SK-N-SH (cell line): ENCODE data around the gene HK3. TPM values are rescaled to one million over a fixed set of nuclear protein-coding genes. Genes with fewer than 3 reads are reported as not detected.
A peak's percentile ranks its signal among the peaks of the same experiment; 100 is the strongest.

ENCODE experiments used
- CTCF ChIA-PET: fragments of 300-600, 350-600 bp; formaldehyde crosslinking; extraction: SDS; loops from one replicate; lab custom pipeline; 2021; lab: Yijun Ruan, JAX
- POLR2A ChIA-PET: fragments of 350-600 bp; sonication (Branson Sonifier 250); formaldehyde crosslinking; extraction: SDS; loops from one replicate; lab custom pipeline; 2020; ENCODE audit warnings: antibody characterized with exemption, inconsistent platforms; lab: Yijun Ruan, JAX
- DNase-seq: peaks from one replicate; pipeline ENCODE4 v3.0.0; 2012
- H2AFZ ChIP-seq: fragments of 200-600 bp; sonication (generic); 2 replicates; pipeline ENCODE4 v1.8.1; 2016; ENCODE audit warnings: antibody characterized with exemption, mild to moderate bottlenecking, low read depth
- H3F3A ChIP-seq: fragments of 200-600 bp; sonication (generic); replicated peaks from 2 replicates; pipeline ENCODE3; 2016; ENCODE audit warnings: antibody characterized with exemption, mild to moderate bottlenecking; ENCODE audit not compliant: insufficient read depth
- H3K27ac ChIP-seq, 2 experiments: fragments of 200-500 bp in 1 of 2; fragments of 200-600 bp in 1 of 2; sonication (Bioruptor generic) in 1 of 2; sonication (generic), shearing (Covaris generic) in 1 of 2; 2 replicates each; pipeline versions ENCODE4 v1.5.1 to v1.6.1; 2014 to 2016; ENCODE audit warnings: low read depth in 2 of 2, inconsistent platforms in 1 of 2, low read length in 1 of 2, mild to moderate bottlenecking in 1 of 2, mixed read lengths in 1 of 2
- H3K27me3 ChIP-seq: fragments of 200-600 bp; sonication (generic), shearing (Covaris generic); 2 replicates; pipeline ENCODE4 v1.6.1; 2016; ENCODE audit warnings: mixed run types; ENCODE audit not compliant: insufficient read depth
- H3K36me3 ChIP-seq, 2 experiments: fragments of 200-500 bp in 1 of 2; fragments of 200-600 bp in 1 of 2; sonication (Bioruptor generic) in 1 of 2; sonication (generic) in 1 of 2; replicated peaks in 1 of 2; 2 replicates each; pipeline versions ENCODE3 to v1.5.1; 2014 to 2016; ENCODE audit warnings: low read length in 1 of 2, mild to moderate bottlenecking in 1 of 2; ENCODE audit not compliant: insufficient read depth in 2 of 2, control insufficient read depth in 1 of 2
- H3K4me1 ChIP-seq, 2 experiments: fragments of 200-500 bp in 1 of 2; fragments of 200-600 bp in 1 of 2; sonication (Bioruptor generic) in 1 of 2; sonication (generic), shearing (Covaris generic) in 1 of 2; 2 replicates each; pipeline versions ENCODE4 v1.5.1 to v1.6.1; 2014 to 2016; ENCODE audit warnings: low read depth in 1 of 2, low read length in 1 of 2, mixed run types in 1 of 2; ENCODE audit not compliant: insufficient read depth in 2 of 2, control insufficient read depth in 1 of 2
- H3K4me2 ChIP-seq: fragments of 200-600 bp; sonication (generic), shearing (Covaris generic); 2 replicates; pipeline ENCODE4 v1.6.1; 2017; ENCODE audit warnings: mixed run types
- H3K4me3 ChIP-seq, 2 experiments: fragments of 200-500 bp in 1 of 2; fragments of 200-600 bp in 1 of 2; sonication (Bioruptor generic) in 1 of 2; sonication (generic), shearing (Covaris generic) in 1 of 2; 2 replicates each; pipeline versions ENCODE4 v1.5.1 to v1.8.1; 2014 to 2016; ENCODE audit warnings: low read depth in 2 of 2, inconsistent platforms in 1 of 2, low read length in 1 of 2, mild to moderate bottlenecking in 1 of 2, mixed read lengths in 1 of 2, moderate library complexity in 1 of 2
- H3K79me2 ChIP-seq: fragments of 200-600 bp; sonication (generic); 2 replicates; pipeline ENCODE4 v1.8.1; 2017; ENCODE audit warnings: mild to moderate bottlenecking; ENCODE audit not compliant: insufficient read depth
- H3K9ac ChIP-seq: fragments of 200-600 bp; sonication (generic); 2 replicates; pipeline ENCODE4 v1.6.1; 2017; ENCODE audit warnings: mixed run types
- H3K9me2 ChIP-seq: fragments of 200-600 bp; sonication (generic); 2 replicates; pipeline ENCODE4 v1.6.1; 2017; ENCODE audit warnings: mixed run types
- H3K9me3 ChIP-seq: fragments of 200-600 bp; sonication (generic); 2 replicates; pipeline ENCODE4 v1.6.1; 2017; ENCODE audit warnings: mixed run types, mild to moderate bottlenecking, moderate library complexity
- H4K20me1 ChIP-seq: fragments of 200-600 bp; sonication (generic); 2 replicates; pipeline ENCODE4 v1.6.1; 2017; ENCODE audit warnings: mild to moderate bottlenecking, mixed run types; ENCODE audit not compliant: insufficient read depth
- CHD2 ChIP-seq: fragments of 150-350 bp; IDR thresholded peaks from 2 replicates; pipeline ENCODE4 v1.6.1; 2018; ENCODE audit warnings: low read length; ENCODE audit not compliant: partially characterized antibody
- ELF1 ChIP-seq: IDR thresholded peaks from 2 replicates; pipeline ENCODE4 v1.4.0; 2012
- EP300 ChIP-seq, 2 experiments: IDR thresholded peaks; 2 replicates each; pipeline versions ENCODE4 v1.4.0 to v1.6.1; 2012; ENCODE audit warnings: borderline replicate concordance in 1 of 2, low read depth in 1 of 2, low read length in 1 of 2
- FOSL2 ChIP-seq: IDR thresholded peaks from 2 replicates; pipeline ENCODE4 v1.4.0; 2012; ENCODE audit warnings: low read depth, mild to moderate bottlenecking, moderate library complexity, borderline replicate concordance
- FOXJ3 ChIP-seq: sonication (generic); formaldehyde crosslinking; IDR thresholded peaks from 2 replicates; pipeline ENCODE4 v1.5.1; 2020; ENCODE audit warnings: mild to moderate bottlenecking, missing genetic modification reagents
- FOXM1 ChIP-seq: IDR thresholded peaks from 2 replicates; pipeline ENCODE4 v1.4.0; 2012; ENCODE audit warnings: low read depth, mild to moderate bottlenecking
- JUND ChIP-seq: IDR thresholded peaks from 2 replicates; pipeline ENCODE4 v1.4.0; 2012
- MEF2A ChIP-seq: IDR thresholded peaks from 2 replicates; pipeline ENCODE4 v1.4.0; 2012; ENCODE audit warnings: low read depth, borderline replicate concordance
- MXI1 ChIP-seq: IDR thresholded peaks from 2 replicates; pipeline ENCODE4 v1.6.1; 2012; ENCODE audit warnings: mild to moderate bottlenecking, low read depth, low read length, improper control_type of control experiment
- NFIC ChIP-seq: IDR thresholded peaks from 2 replicates; pipeline ENCODE4 v1.4.0; 2012; ENCODE audit warnings: borderline replicate concordance
- NRF1 ChIP-seq: IDR thresholded peaks from 2 replicates; pipeline ENCODE4 v1.6.1; 2012; ENCODE audit warnings: low read depth, mild to moderate bottlenecking, low read length
- POLR2AphosphoS5 ChIP-seq: IDR thresholded peaks from 2 replicates; pipeline ENCODE4 v1.6.1; 2012; ENCODE audit warnings: low read depth, low read length
- RCOR1 ChIP-seq: fragments of 150-350 bp; IDR thresholded peaks from 2 replicates; pipeline ENCODE4 v1.6.1; 2017; ENCODE audit warnings: antibody characterized with exemption, low read length
- SIN3A ChIP-seq: IDR thresholded peaks from 2 replicates; pipeline ENCODE4 v1.6.1; 2012; ENCODE audit warnings: low read depth, mild to moderate bottlenecking, low read length, moderate library complexity, borderline replicate concordance
- SMC3 ChIP-seq: IDR thresholded peaks from 2 replicates; pipeline ENCODE4 v1.6.1; 2012; ENCODE audit warnings: low read depth, low read length, improper control_type of control experiment
- TAF1 ChIP-seq: IDR thresholded peaks from 2 replicates; pipeline ENCODE4 v1.6.1; 2012; ENCODE audit warnings: low read depth, mild to moderate bottlenecking, low read length, moderate library complexity, borderline replicate concordance
- TCF12 ChIP-seq: IDR thresholded peaks from 2 replicates; pipeline ENCODE4 v1.4.0; 2012
- TEAD4 ChIP-seq: IDR thresholded peaks from 2 replicates; pipeline ENCODE4 v1.4.0; 2012; ENCODE audit warnings: mild to moderate bottlenecking, borderline replicate concordance; ENCODE audit not compliant: insufficient read depth
- WGBS: methylation state at CpG from one replicate; pipeline ENCODE4 v1.1.6; 2017; ENCODE audit warnings: low lambda C conversion rate; 5-methylcytosine and 5-hydroxymethylcytosine counted together
- polyA plus RNA-seq, 3 experiments: library from polyadenylated mRNA; depleted of rRNA; stranded (reverse); fragments of >200 nt; gene quantifications; 2 replicates each; pipeline ENCODE4 v1.2.3, GENCODE V29; 2012
- TF ChIP-seq, protein P1 (sequence below): IDR thresholded peaks from 2 replicates; pipeline ENCODE4 v1.4.0; 2012; ENCODE audit warnings: low read depth, borderline replicate concordance
- TF ChIP-seq, protein P2 (sequence below): IDR thresholded peaks from 2 replicates; pipeline ENCODE4 v1.4.0; 2012; ENCODE audit warnings: low read depth, borderline replicate concordance

Gene HK3
- polyA plus RNA-seq, 1 of the 3 experiments (the other 2 are of a cell fraction): 0.02 TPM

DNA sequence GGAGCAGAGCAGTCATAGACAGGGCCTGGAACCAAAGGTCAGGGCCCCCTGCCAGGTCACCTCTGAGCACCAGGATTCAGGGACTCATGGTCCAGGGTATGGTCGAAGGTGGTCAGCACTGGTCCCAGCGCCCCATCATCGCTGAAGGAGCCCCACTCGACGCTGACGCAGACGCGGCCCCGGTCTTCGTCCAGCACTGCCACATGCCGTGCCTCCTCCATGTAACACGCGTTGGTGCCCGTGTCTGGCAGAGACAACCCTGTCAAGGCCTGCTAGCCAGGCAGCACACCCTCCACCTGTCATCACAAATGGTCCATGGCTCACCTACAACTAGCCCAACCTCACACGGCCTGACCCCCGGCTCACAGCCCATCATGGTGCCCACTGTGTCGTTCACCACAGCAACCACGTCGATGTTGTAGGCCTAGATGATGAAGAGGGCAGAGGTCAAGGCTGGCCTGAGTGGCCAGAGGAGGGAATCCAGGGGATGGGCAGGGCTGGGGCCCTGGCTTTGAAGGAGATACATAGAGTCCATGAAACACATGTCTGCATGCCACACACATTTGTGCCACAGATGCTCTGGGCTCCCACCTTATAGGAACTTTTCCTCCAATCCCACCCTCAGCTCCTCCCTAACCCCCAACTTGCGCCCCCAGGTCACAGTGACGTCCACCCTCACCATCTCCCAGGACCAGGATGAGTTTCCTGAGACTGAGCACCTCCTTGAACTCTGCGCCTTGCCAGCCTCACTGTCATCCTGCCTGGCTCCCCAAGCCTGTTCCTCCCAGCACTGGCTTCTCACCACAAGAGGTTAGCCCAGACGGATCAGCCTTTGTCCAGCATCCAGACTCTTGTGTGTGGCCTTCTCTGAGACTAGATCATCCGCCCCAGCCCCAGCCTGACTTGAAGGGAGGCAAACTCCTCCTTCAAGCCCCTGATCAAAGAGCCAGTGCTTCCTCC is 9.5 kb downstream of the HK3 start:
- no peaks in the 10 kb centered on the region for H3K9me3 ChIP-seq
- no peaks in the 10 kb centered on the region for H3K79me2 ChIP-seq
- no peak overlapping the region for H2AFZ ChIP-seq
- DNase-seq: peak; percentile 24
- no peaks in the 10 kb centered on the region for H3F3A ChIP-seq
- no peaks in the 10 kb centered on the region for H4K20me1 ChIP-seq
- no peak overlapping the region for H3K9ac ChIP-seq
- 79% methylated on average over 24 of the region's 24 CpGs for WGBS
- no peak overlapping the region for H3K4me2 ChIP-seq
- CTCF ChIA-PET: no interaction called here
- no peak overlapping the region for H3K27ac ChIP-seq
- peaks cover 0 to 13% of the 10 kb centered on the region in 2 experiments; a peak in 2 of 4 replicates for H3K4me1 ChIP-seq
- H3K9me2 ChIP-seq: no peaks in the 10 kb centered on the region
- peaks cover 6% of the 10 kb centered on the region; the same call in 1 of the 2 replicates for H3K27me3 ChIP-seq
- TF ChIP-seq CHD2 (no peak), FOXM1 (no peak), TCF12 (no peak), NFIC (no peak), NRF1 (no peak), EP300 (IDR thresholded peaks at IDR 0.05; ENCODE audit: borderline replicate concordance in 1 of 2, low read depth in 1 of 2, low read length in 1 of 2) (no peak)
- TF ChIP-seq, all 33 proteins: peak for 0
- H3K36me3 ChIP-seq: no peaks in the 10 kb centered on the region
- no peak overlapping the region for H3K4me3 ChIP-seq
- POLR2A ChIA-PET: no interaction called here

DNA sequence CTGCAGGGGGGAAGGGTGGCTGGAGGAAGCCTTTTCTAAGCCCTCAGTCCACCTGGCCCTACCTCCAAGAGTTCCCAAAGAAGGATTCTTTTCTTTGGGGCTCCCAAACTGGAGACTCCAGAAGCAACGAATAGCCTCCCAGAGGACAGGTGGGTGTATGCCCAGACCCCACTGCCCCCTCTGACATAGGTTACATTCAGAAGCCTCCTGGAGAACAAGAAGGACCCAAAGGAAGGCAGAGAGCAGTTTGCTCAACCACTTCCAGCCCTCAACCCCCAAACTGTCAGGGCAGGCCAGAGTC is 10.3 kb downstream of the HK3 start:
- Histone ChIP-seq H3F3A (no peaks in the 10 kb centered on the region), H3K9me2 (no peaks in the 10 kb centered on the region), H3K36me3 (no peaks in the 10 kb centered on the region), H2AFZ (no peak overlapping the region), H3K79me2 (no peaks in the 10 kb centered on the region), H3K9ac (no peak overlapping the region), H3K9me3 (no peaks in the 10 kb centered on the region), H4K20me1 (no peaks in the 10 kb centered on the region), H3K27me3 (peaks cover 6% of the 10 kb centered on the region; the same call in 1 of the 2 replicates), H3K4me2 (no peak overlapping the region), H3K4me3 (no peak overlapping the region), H3K27ac (no peak overlapping the region), H3K4me1 (peaks cover 0 to 21% of the 10 kb centered on the region in 2 experiments; a peak in 2 of 4 replicates)
- ChIA-PET CTCF (no interaction called here), POLR2A (interaction anchor here (0.7 to 1.1 kb wide), 2 partner anchors 11 to 86 kb away, joined by 3 to 4 read pairs; partner anchors contain the start of gene HK3)
- 44% methylated on average over 1 of the region's 1 CpG for WGBS
- DNase-seq: no peak
- TF ChIP-seq, protein P1, sequence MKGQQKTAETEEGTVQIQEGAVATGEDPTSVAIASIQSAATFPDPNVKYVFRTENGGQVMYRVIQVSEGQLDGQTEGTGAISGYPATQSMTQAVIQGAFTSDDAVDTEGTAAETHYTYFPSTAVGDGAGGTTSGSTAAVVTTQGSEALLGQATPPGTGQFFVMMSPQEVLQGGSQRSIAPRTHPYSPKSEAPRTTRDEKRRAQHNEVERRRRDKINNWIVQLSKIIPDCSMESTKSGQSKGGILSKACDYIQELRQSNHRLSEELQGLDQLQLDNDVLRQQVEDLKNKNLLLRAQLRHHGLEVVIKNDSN: no peak
- TF ChIP-seq NRF1 (no peak), JUND (no peak), NFIC (no peak), SMC3 (no peak), POLR2AphosphoS5 (no peak), RCOR1 (no peak), TCF12 (no peak), MEF2A (no peak), FOXM1 (no peak), SIN3A (no peak), TEAD4 (no peak), TAF1 (no peak), FOSL2 (no peak), FOXJ3 (CRISPR knock-in tag) (no peak), MXI1 (no peak), ELF1 (no peak)
- TF ChIP-seq, protein P2, sequence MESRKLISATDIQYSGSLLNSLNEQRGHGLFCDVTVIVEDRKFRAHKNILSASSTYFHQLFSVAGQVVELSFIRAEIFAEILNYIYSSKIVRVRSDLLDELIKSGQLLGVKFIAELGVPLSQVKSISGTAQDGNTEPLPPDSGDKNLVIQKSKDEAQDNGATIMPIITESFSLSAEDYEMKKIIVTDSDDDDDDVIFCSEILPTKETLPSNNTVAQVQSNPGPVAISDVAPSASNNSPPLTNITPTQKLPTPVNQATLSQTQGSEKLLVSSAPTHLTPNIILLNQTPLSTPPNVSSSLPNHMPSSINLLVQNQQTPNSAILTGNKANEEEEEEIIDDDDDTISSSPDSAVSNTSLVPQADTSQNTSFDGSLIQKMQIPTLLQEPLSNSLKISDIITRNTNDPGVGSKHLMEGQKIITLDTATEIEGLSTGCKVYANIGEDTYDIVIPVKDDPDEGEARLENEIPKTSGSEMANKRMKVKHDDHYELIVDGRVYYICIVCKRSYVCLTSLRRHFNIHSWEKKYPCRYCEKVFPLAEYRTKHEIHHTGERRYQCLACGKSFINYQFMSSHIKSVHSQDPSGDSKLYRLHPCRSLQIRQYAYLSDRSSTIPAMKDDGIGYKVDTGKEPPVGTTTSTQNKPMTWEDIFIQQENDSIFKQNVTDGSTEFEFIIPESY: no peak
